ENCODE measurements around the gene KRTAP2-1.
"Not testable (repeated sequence)": the region's sequence is repeated elsewhere in the genome, so short reads cannot be mapped to it uniquely, and the experiment has no call there.

Gene KRTAP2-1, protein sequence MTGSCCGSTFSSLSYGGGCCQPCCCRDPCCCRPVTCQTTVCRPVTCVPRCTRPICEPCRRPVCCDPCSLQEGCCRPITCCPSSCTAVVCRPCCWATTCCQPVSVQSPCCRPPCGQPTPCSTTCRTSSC

DNA sequence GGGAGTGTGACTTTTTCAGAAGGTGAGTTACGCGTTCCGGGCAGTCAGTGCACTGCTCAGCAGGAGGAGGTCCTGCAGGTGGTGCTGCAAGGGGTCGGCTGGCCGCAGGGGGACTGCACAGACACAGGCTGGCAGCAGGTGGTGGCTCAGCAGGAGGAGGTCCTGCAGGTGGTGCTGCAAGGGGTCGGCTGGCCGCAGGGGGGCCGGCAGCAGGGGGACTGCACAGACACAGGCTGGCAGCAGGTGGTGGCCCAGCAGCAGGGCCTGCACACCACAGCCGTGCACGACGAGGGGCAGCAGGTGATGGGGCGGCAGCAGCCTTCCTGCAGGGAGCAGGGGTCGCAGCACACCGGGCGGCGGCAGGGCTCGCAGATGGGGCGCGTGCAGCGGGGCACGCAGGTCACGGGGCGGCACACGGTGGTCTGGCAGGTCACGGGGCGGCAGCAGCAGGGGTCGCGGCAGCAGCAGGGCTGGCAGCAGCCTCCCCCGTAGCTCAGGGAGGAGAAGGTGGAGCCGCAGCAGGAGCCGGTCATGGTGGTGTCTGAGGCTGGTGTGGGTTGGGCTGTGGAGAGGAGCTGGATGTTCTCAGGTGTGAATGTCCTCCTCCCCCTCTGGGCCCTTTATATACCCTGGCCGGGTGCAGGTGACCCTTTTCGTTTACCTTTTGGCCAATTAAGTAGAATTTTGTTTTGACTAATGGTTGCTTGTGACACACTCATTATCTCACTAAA, at the start of gene KRTAP2-1:
Gene KRTAP2-1 (minus strand): TSS at position 582 of the 731 bp plus-strand sequence. CDS start 49 bp downstream, at position 533.
- not testable (repeated sequence) for FAIRE-seq

DNA sequence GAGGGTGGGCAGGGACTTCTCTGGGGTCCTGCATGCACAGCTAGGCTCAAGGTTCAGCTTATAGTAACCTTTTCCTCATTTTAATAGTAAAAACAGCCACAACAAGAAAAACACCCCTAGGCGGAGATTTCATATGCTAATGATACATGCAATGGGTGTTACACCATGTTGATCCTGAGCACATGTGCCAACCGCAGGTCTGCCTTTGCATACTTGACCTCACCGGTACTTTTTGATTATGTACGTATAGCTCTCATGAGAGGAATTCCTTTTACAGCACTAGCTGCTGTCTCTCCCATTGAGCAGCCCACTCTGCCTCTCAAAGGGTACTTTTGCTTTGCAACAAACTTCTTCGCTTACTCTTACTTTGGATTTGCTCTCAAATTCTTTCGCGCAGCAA, 48.9 kb upstream of the KRTAP2-1 start:
- FAIRE-seq: no peak

DNA sequence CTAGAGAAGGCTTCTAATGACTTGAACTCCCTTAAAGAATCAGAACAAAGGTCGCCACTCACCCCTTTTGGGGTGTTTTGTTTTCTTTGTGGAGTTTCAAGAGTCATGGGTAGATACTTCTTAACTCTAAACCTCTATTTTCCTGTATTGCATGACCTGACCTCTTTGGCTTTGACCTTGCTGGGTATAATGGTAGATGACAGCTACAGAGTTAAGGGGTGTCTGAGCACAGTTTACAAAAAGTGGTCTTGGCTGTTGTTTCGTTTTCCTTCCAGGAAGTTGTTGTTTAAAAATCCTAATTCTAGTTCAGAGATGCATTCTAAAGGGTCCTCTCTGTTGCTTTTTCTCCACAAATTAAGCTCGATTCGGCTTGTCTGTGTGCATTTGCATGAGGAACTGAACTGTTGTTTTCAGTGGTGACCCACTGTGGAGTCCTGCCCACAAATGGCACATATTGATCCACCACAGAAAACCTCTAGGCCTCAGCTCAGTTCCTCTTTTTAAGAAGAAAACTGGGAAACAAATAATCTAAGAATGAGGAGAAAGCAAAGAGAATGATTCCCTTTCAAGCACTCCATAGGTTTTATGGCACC, 41.7 kb upstream of the KRTAP2-1 start:
- not testable (repeated sequence) for FAIRE-seq

DNA sequence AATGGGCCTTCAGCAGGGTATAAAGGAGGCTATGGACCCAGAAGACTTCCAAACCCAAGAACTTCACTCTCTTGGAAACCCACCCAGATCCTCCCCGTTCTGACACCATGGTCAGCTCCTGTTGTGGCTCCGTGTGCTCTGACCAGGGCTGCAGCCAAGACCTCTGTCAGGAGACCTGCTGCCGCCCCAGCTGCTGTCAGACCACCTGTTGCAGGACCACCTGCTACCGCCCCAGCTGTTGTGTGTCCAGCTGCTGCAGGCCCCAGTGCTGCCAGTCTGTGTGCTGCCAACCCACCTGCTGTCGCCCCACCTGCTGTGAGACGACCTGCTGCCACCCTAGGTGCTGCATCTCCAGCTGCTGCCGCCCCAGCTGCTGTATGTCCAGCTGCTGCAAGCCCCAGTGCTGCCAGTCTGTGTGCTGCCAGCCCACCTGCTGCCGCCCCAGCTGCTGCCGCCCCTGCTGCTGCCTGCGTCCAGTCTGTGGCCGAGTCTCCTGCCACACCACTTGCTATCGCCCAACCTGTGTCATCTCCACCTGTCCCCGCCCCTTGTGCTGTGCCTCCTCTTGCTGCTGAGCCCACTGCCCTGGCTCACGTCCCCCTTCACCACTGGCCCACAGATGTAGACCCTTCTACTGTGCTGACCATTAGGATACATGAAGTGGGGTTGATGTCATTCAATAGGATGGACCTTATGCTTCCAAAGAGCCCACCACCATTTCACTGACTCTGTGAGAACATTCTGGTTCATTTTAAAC, 37.2 kb upstream of the KRTAP2-1 start, which contains the start of gene KRTAP4-7:
Gene KRTAP4-7 (plus strand): TSS at position 51 of the 757 bp plus-strand sequence. CDS start 57 bp downstream, at position 108.
- FAIRE-seq: not testable (repeated sequence)

DNA sequence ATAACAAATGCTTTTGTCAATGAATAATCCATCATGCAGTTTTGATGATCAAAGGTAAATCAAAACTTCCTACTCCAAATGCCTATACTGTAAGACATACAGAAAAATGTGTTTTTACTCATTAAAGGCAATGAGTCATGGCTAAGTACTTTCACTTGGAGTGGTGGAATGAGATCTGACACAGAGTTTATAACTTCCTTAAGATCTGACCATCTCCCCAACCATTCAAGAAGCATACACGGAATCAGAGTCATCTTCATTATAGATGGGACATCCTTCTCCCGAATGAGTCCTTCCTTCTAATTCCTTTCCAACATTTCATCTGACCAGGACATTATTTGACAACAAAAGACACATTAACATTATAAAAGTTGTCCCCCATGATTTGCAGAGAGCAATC, 36.3 kb upstream of the KRTAP2-1 start:
- FAIRE-seq: not testable (repeated sequence)

DNA sequence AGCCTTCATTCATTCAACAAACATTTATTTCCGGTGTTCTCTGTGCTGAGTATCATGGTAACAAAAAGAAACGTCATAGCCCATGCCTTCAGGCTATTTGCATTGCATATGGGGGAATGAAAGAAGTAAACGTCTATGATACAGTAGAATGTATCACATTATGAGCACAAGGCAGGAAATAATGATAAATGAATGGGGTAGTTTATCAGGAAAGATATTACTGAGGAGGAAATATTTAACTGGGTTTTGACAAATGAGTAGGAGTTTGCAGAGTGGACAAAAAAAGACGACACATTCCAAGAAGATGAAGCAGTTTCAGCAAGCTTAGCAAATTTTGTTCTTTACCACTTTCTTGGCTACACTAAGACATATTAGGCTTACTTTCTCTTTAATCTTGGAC, 35.5 kb upstream of the KRTAP2-1 start:
- FAIRE-seq: no peak

DNA sequence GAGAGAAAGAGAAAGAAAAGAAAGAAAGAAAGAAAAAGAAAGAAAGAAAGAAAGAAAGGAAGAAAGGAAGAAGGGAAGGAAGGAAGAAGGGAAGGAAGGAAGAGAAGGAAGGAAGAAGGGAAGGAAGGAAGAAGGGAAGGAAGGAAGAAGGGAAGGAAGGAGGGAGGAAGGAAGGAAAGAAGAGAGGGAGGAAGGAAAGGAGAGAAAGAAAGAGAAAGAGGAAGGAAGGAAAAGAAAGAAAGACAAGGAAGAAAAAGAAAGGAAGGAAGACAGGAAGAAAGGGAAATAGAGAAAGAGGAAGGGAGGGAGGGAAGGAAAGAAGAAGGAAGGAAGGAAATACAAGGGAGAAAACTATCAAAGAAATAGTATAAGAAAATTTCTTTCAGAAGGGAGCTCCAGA, 29.7 kb upstream of the KRTAP2-1 start:
- FAIRE-seq: no peak

DNA sequence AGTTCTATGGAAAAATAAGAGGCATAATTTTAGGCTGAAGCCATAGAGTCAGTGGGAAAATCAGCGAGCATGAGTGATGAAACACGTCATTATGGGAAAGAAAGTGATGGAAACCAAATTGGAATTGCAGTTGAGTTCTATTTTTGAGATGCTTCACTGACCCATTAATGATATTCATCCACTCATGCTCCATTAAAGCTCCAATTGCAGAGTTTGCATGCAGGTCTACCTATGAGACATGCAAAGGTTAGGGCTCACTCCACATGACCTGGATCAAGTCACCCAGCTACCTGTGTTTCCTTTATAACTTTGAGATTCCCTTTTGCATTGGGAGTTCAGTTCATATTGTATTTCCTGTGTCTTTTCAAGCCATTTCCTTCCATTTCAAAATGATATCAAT, 26.6 kb upstream of the KRTAP2-1 start:
- no peak for FAIRE-seq

DNA sequence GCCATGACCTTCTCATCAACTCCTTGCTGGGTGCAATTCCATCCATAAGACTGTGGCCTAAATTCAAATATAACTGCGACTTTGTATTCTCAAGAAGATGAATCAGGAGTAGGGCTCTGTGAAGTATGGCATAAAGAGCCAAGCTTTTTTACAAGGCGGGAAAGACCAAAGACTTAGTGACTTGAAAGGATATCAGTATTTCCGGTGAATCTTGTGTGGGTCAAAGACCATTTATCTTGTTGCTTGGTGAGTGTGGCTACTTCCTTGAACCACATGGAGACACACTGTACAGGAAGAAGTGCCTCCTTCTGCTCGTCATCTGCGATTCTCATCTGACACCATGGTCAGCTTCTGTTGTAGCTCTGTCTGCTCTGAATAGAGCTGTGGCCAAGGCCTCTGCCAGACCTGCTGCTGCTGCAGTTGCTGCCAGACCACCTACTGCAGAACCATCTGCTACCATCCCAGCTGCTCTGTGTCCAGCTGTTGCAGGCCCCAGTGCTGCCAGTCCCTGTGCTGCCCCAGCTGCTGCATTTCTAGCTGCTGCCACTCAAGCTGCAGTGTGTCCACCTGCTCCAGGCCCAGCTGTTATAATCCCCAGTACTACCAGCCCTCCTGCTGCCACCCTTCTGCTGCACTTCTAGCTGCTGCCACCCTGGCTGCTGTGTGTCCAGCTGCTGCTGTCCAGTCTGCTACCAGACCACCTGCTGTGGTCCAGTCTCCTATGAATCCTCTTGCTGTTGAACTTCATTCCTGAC, 24.7 kb upstream of the KRTAP2-1 start:
- FAIRE-seq: no peak

DNA sequence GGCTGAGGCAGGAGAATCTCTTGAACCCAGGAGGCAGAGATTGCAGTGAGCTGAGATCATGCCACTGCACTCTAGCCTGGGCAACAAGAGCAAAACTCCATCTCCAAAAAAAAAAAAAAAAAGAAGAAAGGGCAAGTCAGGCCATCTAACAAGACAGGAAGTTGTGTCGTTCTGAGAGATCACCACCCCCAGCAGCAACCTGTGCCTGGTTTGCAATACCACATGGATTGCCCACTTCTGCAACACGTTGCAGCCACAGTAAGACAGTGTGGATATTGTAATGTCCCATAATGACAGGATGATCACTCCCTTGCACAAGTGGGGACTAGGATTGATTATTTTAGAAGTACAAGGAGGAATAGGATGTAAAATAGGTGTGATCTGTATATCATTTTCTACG, 21.9 kb upstream of the KRTAP2-1 start:
- FAIRE-seq: no peak

DNA sequence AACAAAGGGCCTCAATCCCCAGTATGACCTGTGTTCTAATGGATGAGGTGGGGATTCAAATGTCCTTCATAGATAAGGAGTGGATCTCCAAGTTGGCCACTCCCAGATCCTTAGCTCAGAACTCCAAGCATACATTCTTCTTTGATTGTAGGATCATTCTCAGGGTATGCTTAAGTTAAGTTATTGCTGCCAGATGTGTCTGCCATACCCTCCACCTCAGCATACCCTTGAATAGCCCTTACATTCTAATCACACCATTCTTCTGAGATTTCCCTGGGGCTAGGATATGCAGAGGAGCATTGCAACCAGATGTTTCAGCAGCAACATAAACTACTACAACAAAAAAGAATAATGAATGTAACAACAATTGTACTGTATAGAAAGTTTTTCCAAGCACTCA, 20.2 kb upstream of the KRTAP2-1 start:
- no peak for FAIRE-seq

DNA sequence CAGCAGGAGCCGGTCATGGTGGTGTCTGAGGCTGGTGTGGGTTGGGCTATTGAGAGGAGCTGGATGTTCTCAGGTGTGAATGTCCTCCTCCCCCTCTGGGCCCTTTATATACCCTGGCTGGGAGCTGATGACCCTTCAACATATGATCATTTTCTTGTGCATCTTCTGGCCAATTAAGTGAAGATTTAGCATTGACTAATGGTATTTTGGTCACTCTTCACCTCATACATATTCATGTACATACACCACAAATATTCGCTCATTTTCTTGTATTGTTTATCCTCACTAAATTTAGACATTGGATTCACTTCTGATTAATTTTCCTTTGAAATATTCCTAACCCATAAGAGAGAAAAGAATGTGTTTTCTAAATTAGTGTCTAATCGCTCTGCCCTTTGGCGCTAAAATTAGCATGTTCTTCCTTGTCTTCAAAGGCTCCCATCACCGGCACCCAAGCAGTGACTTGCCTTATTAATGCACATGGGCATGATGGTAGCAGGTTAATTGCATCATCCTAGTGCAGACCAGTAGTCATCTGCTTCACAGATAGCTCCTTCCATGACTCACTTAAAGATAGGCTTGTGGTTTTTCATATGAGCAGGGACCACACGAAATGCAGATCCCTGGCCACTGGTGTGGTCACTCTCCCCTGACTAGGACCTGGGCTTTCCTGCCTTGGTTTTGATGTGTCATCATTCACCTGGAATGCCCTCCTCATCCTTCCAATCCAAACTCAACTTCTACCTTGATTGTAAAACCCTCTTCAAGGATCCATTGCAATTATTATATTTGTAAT, 18.9 kb upstream of the KRTAP2-1 start, which contains the start of gene KRTAP2-4:
Gene KRTAP2-4 (minus strand): TSS at position 51 of the 796 bp plus-strand sequence. CDS start 34 bp downstream, at position 17.
- no peak for FAIRE-seq

DNA sequence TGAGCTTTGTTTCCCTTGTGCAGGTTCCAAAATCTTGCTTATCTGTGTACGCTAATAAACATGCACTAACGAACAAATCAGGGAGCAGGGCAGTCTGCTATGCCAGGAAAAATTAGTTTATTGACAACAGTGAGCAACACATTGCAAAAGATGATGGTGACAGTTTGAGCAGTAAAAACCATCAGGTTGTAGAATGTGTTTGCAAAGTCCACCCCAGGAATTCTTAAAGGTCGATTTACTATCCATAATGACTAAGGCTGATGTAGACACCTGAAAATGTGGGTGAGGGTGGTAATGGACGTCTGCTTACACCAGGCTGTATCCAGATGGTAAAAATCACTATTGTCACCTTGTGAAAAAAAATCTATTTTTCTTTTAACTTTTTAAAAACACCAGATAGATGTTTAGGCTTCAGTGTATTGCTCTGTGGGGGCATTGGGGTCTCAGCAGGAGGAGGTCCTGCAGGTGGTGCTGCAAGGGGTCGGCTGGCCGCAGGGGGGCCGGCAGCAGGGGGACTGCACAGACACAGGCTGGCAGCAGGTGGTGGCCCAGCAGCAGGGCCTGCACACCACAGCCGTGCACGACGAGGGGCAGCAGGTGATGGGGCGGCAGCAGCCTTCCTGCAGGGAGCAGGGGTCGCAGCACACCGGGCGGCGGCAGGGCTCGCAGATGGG, 18.0 kb upstream of the KRTAP2-1 start:
- not testable (repeated sequence) for FAIRE-seq

DNA sequence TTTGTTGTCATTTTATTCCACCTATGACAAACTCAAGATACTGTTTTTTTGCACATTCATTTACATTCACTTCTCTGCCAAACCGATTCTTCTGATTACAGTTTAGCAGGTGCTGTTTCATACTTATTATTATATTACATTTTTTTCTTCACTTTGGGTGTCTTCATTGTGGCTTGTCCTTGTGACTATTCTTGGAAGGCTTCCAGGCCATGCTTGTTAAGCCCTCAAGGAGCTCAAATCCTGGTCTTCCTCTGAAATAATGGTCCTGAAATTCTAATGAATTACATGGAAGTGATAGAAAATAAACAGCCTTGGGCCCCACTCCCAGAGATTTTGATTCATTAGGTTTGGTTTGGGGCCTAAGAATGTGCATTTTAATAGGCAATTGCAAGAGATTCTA, 17.2 kb upstream of the KRTAP2-1 start:
- no peak for FAIRE-seq

DNA sequence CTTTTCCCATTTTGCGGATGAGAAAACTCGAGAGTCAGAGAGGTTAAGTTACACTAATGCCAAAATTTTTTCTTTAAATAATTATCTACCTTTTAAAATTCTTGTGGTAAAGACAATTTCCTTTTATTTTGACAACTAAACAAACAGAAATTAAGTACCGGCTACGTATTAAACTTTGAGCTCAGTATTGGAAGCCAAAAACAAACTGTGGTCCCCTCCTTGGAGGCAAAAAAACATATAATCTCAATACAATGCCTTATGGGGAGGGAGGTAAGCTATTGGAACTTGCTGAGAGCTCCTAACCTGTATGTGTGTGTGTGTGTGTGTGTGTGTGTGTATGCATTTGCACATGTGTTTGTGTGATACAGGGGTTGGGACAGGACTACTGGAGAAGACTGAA, 16.3 kb upstream of the KRTAP2-1 start:
- no peak for FAIRE-seq

DNA sequence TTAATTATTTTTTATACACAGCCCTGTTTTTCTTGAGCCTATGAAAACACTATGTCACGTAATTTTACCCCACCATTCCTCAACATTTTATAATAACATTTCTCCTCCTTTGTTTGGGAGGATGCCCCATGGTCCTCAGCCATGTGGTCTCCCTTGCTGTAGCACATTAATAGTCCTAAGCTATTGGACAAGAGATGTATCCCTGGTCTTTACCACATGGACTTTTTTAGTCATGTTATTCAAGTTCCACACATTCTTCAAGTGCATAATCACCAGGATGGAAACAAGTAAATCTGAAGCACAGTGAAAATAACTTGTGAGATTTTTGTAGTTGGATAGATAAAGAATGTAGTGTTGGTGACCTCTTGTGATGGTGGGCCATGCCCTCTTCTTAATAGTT, 14.8 kb upstream of the KRTAP2-1 start:
- FAIRE-seq: peak; percentile 87

DNA sequence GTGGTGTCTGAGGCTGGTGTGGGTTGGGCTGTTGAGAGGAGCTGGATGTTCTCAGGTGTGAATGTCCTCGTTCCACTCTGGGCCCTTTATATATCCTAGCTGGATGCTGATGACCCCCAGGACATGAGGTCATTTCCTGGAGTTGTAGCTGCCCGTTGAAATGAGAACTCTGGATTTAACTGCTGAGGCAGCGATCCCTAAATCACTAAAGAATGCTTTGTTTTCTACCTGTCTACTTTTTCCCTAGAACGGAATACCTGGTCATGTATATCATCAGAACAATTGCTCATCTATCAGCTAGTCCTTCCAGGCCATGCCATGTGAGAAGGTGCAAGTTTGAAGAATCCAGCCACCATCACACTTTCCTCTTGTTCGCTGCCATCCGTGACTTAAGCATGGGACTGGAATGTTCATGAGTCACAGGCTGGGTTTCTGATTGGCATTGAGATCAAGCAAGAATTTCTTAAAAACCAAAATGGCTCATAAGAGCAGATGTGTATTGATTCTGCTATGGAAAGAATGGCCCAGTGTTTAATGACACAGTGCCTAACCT, 13.0 kb upstream of the KRTAP2-1 start, which contains the start of gene KRTAP2-3:
Gene KRTAP2-3 (minus strand): TSS at position 63 of the 553 bp plus-strand sequence. CDS start 64 bp downstream, outside the sequence.
- FAIRE-seq: peak; percentile 82

DNA sequence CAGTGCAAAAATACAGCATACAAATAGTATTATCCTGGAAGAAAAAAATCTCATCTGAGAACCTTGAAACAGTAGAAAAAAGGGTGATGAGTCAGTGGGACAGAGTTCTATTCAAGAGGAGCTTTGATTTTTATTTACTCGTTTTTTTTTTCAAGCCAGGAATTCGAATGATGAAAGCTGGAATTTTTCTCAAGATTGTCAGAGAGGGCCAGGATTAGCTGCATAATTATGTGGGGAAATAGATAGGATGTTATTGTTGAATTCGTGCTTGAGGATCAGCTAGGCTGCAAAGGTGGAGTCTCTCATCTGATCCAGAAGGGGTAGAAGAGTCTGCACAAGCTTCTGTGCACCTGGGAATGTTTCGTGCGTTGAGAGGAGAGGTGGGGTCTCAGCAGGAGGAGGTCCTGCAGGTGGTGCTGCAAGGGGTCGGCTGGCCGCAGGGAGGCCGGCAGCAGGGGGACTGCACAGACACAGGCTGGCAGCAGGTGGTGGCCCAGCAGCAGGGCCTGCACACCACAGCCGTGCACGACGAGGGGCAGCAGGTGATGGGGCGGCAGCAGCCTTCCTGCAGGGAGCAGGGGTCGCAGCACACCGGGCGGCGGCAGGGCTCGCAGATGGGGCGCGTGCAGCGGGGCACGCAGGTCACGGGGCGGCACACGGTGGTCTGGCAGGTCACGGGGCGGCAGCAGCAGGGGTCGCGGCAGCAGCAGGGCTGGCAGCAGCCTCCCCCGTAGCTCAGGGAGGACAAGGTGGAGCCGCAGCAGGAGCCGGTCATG, 12.3 kb upstream of the KRTAP2-1 start:
- FAIRE-seq: not testable (repeated sequence)

DNA sequence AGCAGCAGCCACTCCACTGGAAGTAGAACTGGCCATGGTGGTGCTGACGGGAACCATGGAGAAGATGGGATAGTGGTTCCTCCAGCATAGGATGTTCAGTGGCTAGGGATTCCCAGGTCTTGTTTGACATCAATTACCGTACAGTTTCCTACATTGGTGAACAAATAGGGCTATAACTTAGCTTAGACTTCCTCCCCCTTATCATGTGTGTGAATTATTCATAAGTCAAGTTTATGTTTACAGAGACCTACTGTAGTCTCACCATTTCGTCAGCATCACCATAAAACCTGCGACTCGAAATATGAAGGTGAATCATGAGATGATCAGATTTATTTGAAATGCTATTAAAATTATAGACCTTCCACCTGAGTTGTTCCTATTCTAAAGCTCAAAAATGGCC, 11.6 kb upstream of the KRTAP2-1 start:
- no peak for FAIRE-seq

DNA sequence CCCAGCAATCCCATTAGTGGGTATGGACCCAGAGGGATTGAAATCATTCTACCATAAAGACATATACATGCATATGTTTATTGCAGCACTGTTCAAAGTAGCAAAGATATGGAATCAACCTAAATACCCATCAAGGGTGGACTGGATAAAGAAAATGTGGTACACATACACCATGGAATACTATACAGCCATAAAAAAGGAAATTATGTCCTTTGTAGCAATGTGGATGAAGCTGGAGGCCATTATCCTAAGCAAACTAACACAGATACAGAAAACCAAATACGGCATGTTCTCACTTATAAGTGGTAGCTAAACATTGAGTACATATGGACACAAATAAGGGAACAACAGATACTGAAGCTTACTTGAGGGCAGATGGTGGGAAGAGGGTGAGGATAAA, 10.4 kb upstream of the KRTAP2-1 start:
- no peak for FAIRE-seq
